ENCODE measurements around the gene RASGRP2.

DNA sequence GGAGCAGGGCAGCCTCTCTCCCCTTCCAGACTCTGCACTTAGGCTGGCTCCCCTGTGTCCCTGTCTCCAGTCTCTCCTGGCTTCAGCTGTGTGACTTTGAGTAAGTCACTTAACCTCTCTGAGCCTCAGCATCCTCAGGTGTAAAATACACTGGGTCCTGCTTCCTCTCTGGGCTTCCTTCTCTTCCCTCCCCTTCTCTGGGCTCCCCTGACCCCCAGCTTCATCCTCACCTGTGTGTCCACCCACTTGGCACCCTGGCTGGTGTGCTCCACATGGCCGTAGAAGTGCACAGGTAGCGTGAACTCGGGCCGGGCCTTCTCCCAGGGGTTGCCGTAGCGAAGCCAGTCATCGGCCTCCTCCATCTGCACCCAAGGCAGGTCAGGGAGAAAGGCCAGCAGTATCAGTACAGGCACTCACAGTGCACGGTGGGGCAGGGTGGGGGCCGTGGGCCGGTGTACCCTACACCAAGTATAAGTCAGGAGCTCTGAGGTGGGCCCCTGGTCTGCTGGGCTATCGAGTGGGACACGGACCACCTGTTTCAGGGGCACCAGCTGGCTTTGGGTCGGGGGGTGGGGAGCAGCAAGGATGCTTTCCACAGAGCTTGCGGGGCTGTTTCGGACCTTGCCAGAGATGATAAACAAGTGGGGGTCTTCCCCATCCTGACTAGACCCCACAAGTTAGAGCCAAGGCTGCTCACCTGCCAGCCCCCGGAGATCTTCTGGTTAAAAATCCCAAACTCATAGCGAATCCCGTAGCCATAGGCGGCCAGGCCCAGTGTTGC is 13.8 kb upstream of the RASGRP2 start:
- no peak for TF ChIP-seq ZNF792 (tag by site-specific recombination; IDR thresholded peaks at IDR 0.05)
- no peak for TF ChIP-seq ZNF138 (tag by site-specific recombination; IDR thresholded peaks at IDR 0.05; ENCODE audit: borderline replicate concordance)
- TF ChIP-seq ZNF629 (tag by site-specific recombination; IDR thresholded peaks at IDR 0.05) = no peak

Data from HEK293 (cell line).